Esophagus squamous epithelium (tissue), 4 donors: ENCODE data around the gene NKRF. TPM values are rescaled to one million over a fixed set of nuclear protein-coding genes. Genes with fewer than 3 reads are reported as not detected.

Experiments
- small RNA-seq, 4 donors: library from RNA; depleted of rRNA; stranded (forward); fragments of <200 nt; gene quantifications; one replicate each; pipeline ENCODE3, GENCODE V24; 2016
- total RNA-seq, 4 donors: library from RNA; depleted of rRNA; stranded (reverse); fragments of >200 nt; gene quantifications; one replicate each; pipeline ENCODE4 v1.1.0, GENCODE V29; 2016

NKRF gene
- total RNA-seq, 4 donors from 2014 or later: 5.5 to 9.0 (median 7.9) TPM

Small RNA genes within 50 kb of the gene (small RNA-seq; reads per million reads assigned to genes)
- 0.82 to 2.9 (median 1.9) reads per million in 4 donors for gene MIR766

Other genes starting within 250 kb of the NKRF start
- gene SLC25A43, start 207.1 kb downstream of the NKRF start, total RNA-seq: 10 to 100 TPM; 26.1 to 39.0 (median 33.3) TPM
- 100 to 1,000 TPM; 427 to 606 (median 480) TPM for gene SLC25A5, start 138.0 kb downstream of the NKRF start, total RNA-seq
- 10 to 100 TPM; 14.8 to 31.1 (median 17.2) TPM for gene STEEP1, start 41.0 kb downstream of the NKRF start, total RNA-seq
- gene UBE2A, start 31.9 kb downstream of the NKRF start, total RNA-seq: 10 to 100 TPM; 26.7 to 40.9 (median 38.8) TPM
- gene SEPTIN6, start 86.7 kb upstream of the NKRF start, total RNA-seq: 10 to 100 TPM in 2 of 4 donors, 1 to 10 TPM in 2; 3.4 to 13.4 (median 8.2) TPM
- under 1 TPM in 1 of 4 donors, not detected in 3; 0.38 TPM for gene SOWAHD, start 152.2 kb upstream of the NKRF start, total RNA-seq
- 1,000 to 10,000 TPM; 1,415 to 8,821 (median 6,699) TPM for gene RPL39, start 185.2 kb upstream of the NKRF start, total RNA-seq
- gene UPF3B, start 246.5 kb upstream of the NKRF start, total RNA-seq: 1 to 10 TPM; 2.8 to 8.0 (median 5.1) TPM